Smooth muscle cell (in vitro differentiated cells): ENCODE measurements around the gene CAMK4. TPM values are rescaled to one million over a fixed set of nuclear protein-coding genes. Genes with fewer than 3 reads are reported as not detected.

Experiments
- DNase-seq: peaks from one replicate; lab custom pipeline; 2025; ENCODE audit not compliant: unreplicated experiment; lab: John Stamatoyannopoulos, UW
- H2AFZ ChIP-seq: fragments of 200-600 bp; sonication (generic); 2 replicates; pipeline ENCODE4 v1.6.0; 2016; ENCODE audit warnings: antibody characterized with exemption, low read depth, mild to moderate bottlenecking
- H3F3A ChIP-seq: fragments of 200-600 bp; sonication (generic); 2 replicates; pipeline ENCODE4 v1.6.0; 2017; ENCODE audit warnings: antibody characterized with exemption, low read depth
- H3K27ac ChIP-seq: fragments of 200-600 bp; sonication (generic); 2 replicates; pipeline ENCODE4 v1.5.1; 2016; ENCODE audit warnings: low read depth, mild to moderate bottlenecking
- H3K27me3 ChIP-seq: fragments of 200-600 bp; sonication (generic); 2 replicates; pipeline ENCODE4 v1.6.1; 2016; ENCODE audit warnings: low read depth, mild to moderate bottlenecking
- H3K36me3 ChIP-seq: fragments of 200-600 bp; sonication (generic); 2 replicates; pipeline ENCODE4 v1.5.1; 2016; ENCODE audit warnings: low read depth
- H3K4me1 ChIP-seq: fragments of 200-600 bp; sonication (generic); 2 replicates; pipeline ENCODE4 v1.5.1; 2016; ENCODE audit warnings: low read depth
- H3K4me2 ChIP-seq: fragments of 200-600 bp; sonication (generic); 2 replicates; pipeline ENCODE4 v1.6.0; 2016; ENCODE audit warnings: mild to moderate bottlenecking
- H3K4me3 ChIP-seq: fragments of 200-600 bp; sonication (generic); 2 replicates; pipeline ENCODE4 v1.5.1; 2016; ENCODE audit warnings: mild to moderate bottlenecking
- H3K79me2 ChIP-seq: fragments of 200-600 bp; sonication (generic); 2 replicates; pipeline ENCODE4 v1.6.0; 2016; ENCODE audit warnings: low read depth, mild to moderate bottlenecking
- H3K9ac ChIP-seq: fragments of 200-600 bp; sonication (generic); 2 replicates; pipeline ENCODE4 v1.6.0; 2016; ENCODE audit warnings: low read depth
- H3K9me3 ChIP-seq: fragments of 200-600 bp; sonication (generic); replicated peaks from 2 replicates; pipeline ENCODE4 v1.5.1; 2016; ENCODE audit warnings: low read depth
- H4K20me1 ChIP-seq: fragments of 200-600 bp; sonication (generic); 2 replicates; pipeline ENCODE4 v1.6.0; 2016; ENCODE audit warnings: low read depth
- WGBS: methylation state at CpG from one replicate; pipeline ENCODE4 v1.1.7; 2016; ENCODE audit warnings: low lambda C conversion rate; 5-methylcytosine and 5-hydroxymethylcytosine counted together
- polyA plus RNA-seq: library from polyadenylated mRNA; unstranded; fragments of >200 nt; fragmentation: Nextera tagmentation; extraction: Ambion mirVana; gene quantifications from 2 replicates; pipeline ENCODE4 v1.2.1, GENCODE V29; 2016
- total RNA-seq: library from RNA; depleted of rRNA; stranded (reverse); fragments of >200 nt; gene quantifications from 2 replicates; pipeline ENCODE4 v1.2.3, GENCODE V29; 2014
- TF ChIP-seq, protein P1 (sequence below): fragments of 200-600 bp; sonication (generic); IDR thresholded peaks from 2 replicates; pipeline ENCODE4 v1.5.1; 2017; ENCODE audit warnings: borderline replicate concordance, mild to moderate bottlenecking, antibody characterized with exemption; ENCODE audit not compliant: insufficient read depth, poor library complexity, severe bottlenecking

Gene CAMK4
- total and polyA plus RNA-seq, 2 experiments from 2014 or later: 1.1 to 3.6 TPM

DNA sequence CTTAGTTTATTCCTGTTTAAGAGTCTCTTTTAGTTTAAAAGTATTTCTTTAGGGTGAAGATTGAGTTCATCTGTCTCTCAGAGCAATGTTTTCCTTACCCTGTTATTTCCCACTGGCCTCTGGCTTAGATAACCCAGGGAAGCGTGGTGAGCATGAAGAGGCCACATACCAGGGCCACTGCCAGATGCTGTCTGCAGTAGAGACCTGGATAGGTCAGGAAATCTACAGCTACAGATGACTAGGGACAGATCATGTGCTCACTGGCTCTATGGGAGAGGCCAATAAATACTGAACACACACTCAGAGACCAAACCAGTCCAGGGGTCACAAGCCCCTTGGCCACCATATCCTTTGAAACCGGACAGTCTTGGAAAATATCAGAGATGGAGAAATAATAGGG, 136.0 kb downstream of the CAMK4 start:
- TF ChIP-seq, protein P1, sequence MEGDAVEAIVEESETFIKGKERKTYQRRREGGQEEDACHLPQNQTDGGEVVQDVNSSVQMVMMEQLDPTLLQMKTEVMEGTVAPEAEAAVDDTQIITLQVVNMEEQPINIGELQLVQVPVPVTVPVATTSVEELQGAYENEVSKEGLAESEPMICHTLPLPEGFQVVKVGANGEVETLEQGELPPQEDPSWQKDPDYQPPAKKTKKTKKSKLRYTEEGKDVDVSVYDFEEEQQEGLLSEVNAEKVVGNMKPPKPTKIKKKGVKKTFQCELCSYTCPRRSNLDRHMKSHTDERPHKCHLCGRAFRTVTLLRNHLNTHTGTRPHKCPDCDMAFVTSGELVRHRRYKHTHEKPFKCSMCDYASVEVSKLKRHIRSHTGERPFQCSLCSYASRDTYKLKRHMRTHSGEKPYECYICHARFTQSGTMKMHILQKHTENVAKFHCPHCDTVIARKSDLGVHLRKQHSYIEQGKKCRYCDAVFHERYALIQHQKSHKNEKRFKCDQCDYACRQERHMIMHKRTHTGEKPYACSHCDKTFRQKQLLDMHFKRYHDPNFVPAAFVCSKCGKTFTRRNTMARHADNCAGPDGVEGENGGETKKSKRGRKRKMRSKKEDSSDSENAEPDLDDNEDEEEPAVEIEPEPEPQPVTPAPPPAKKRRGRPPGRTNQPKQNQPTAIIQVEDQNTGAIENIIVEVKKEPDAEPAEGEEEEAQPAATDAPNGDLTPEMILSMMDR: no peak
- H3K9ac ChIP-seq: no peak overlapping the region
- no peak overlapping the region for H2AFZ ChIP-seq
- H3K27me3 ChIP-seq: no peaks in the 10 kb centered on the region
- no peaks in the 10 kb centered on the region for H3K79me2 ChIP-seq
- H4K20me1 ChIP-seq: no peaks in the 10 kb centered on the region
- H3K4me3 ChIP-seq: no peak overlapping the region
- H3K4me2 ChIP-seq: no peak overlapping the region
- H3F3A ChIP-seq: no peaks in the 10 kb centered on the region
- 69% methylated on average over 2 of the region's 2 CpGs for WGBS
- H3K27ac ChIP-seq: no peak overlapping the region
- DNase-seq: no peak
- H3K4me1 ChIP-seq: no peaks in the 10 kb centered on the region
- no peaks in the 10 kb centered on the region for H3K36me3 ChIP-seq
- no peaks in the 10 kb centered on the region for H3K9me3 ChIP-seq

DNA sequence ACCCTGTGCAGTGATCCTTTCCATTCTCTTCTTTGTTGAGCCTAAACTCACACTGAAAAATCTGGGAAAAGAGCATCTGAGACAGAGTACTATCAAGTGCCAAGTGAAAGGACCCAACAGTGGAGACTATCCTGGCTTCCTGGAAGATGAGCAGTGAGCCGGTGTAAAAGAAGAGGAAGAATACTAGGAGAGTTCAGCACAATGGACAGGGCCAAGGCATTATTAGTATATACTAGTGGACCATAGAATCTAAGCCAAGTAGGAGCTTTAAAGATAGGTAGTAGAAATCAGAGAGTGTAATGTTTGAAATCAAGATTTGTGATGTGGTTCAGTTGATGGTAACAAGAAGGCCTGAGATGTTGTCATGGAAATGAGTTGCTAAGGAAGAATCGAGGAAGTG, 140.8 kb downstream of the CAMK4 start:
- no peak for DNase-seq
- Histone ChIP-seq H2AFZ (no peak overlapping the region), H3K36me3 (no peaks in the 10 kb centered on the region), H3K27me3 (no peaks in the 10 kb centered on the region), H3K9me3 (no peaks in the 10 kb centered on the region), H3K79me2 (no peaks in the 10 kb centered on the region), H3K27ac (no peak overlapping the region), H3K4me3 (no peak overlapping the region), H3F3A (no peaks in the 10 kb centered on the region), H3K4me1 (no peaks in the 10 kb centered on the region), H3K4me2 (no peak overlapping the region), H4K20me1 (no peaks in the 10 kb centered on the region), H3K9ac (no peak overlapping the region)
- 81% methylated on average over 2 of the region's 2 CpGs for WGBS
- TF ChIP-seq, protein P1: no peak

DNA sequence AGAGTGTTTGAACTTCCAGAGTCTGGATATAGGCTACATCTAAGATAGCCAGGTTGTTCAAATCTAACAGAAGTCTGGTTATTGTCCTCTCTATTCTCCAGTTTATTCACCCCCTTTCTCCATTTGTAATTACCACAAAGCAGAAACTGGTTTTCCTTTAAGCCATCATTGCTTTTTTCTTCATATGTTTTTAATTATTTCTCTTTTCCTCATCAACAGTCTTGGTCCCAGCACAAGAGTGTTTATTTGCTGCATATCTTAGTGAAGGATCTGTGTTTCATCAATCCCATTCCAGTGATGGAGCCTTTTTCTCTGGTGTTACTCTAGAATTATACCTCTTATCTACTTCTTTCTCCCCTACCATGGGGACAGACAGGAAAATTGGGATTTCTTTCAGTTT, 142.2 kb downstream of the CAMK4 start:
- no peaks in the 10 kb centered on the region for H3F3A ChIP-seq
- H3K4me3 ChIP-seq: no peak overlapping the region
- H3K4me1 ChIP-seq: no peaks in the 10 kb centered on the region
- no peaks in the 10 kb centered on the region for H3K79me2 ChIP-seq
- TF ChIP-seq, protein P1: no peak
- no peak overlapping the region for H3K9ac ChIP-seq
- no peaks in the 10 kb centered on the region for H4K20me1 ChIP-seq
- H3K27ac ChIP-seq: peak overlapping the region; percentile 52
- no peak overlapping the region for H3K4me2 ChIP-seq
- H3K36me3 ChIP-seq: no peaks in the 10 kb centered on the region
- no peaks in the 10 kb centered on the region for H3K27me3 ChIP-seq
- no peak for DNase-seq
- no peak overlapping the region for H2AFZ ChIP-seq
- no peaks in the 10 kb centered on the region for H3K9me3 ChIP-seq

DNA sequence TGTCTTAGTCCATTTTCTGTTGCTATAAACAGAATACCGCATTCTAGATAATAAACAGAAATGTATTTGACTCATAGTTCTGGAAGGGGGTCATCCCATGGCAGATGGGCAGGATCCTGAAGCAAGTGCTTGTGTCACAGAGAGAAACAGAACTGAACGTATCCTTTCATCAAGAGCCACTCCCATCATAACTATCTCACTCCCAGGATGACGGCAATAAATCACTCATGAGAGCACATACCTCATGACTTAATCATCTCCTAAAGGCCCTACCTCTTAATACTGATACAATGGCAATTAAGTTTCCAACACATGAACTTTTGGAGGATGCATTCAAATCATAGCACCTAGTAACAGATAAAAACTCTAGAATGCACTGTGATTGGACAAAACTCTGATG, 142.9 kb downstream of the CAMK4 start:
- Histone ChIP-seq H3K36me3 (no peaks in the 10 kb centered on the region), H3K9me3 (no peaks in the 10 kb centered on the region), H3K9ac (no peak overlapping the region), H3K4me1 (no peaks in the 10 kb centered on the region), H3K27ac (peak overlapping the region; percentile 52), H3F3A (no peaks in the 10 kb centered on the region), H3K4me2 (no peak overlapping the region), H3K79me2 (no peaks in the 10 kb centered on the region), H2AFZ (no peak overlapping the region), H3K27me3 (no peaks in the 10 kb centered on the region), H4K20me1 (no peaks in the 10 kb centered on the region), H3K4me3 (no peak overlapping the region)
- DNase-seq: no peak
- TF ChIP-seq, protein P1: no peak
- 73% methylated on average over 3 of the region's 3 CpGs for WGBS
